ENCODE data around the gene CD40. TPM values are rescaled to one million over a fixed set of nuclear protein-coding genes. Genes with fewer than 3 reads are reported as not detected.

The CD40 gene
- total RNA-seq, 2 experiments from 2014 or later: 6.1 to 6.3 TPM

GRCh38 chr20:46100988-46101387 lies 17.1 kb upstream of the CD40 start:
- H3K27ac Mint-ChIP-seq: no peak overlapping the region
- no peak overlapping the region for H3K4me3 Mint-ChIP-seq
- H3K27me3 Mint-ChIP-seq (ENCODE audit: low read depth): peaks cover 34% of the 10 kb centered on the region
- DNase-seq: no peak
- no peaks in the 10 kb centered on the region for H3K4me1 Mint-ChIP-seq (ENCODE audit: low read depth)
- CTCF ChIA-PET: no interaction called here
- intact Hi-C loops (cut with micrococcal nuclease): no loop called here
- H3K36me3 Mint-ChIP-seq (ENCODE audit: low read depth): no peaks in the 10 kb centered on the region
- no peaks in the 10 kb centered on the region for H3K9me3 Mint-ChIP-seq

- Mint-ChIP-seq H3K27me3 (ENCODE audit: low read depth) (peaks cover 39% of the 10 kb centered on the region), H3K27ac (no peak overlapping the region), H3K4me3 (no peak overlapping the region), H3K4me1 (ENCODE audit: low read depth) (no peaks in the 10 kb centered on the region), H3K9me3 (no peaks in the 10 kb centered on the region), H3K36me3 (ENCODE audit: low read depth) (no peaks in the 10 kb centered on the region)
- intact Hi-C loops (cut with micrococcal nuclease): no loop called here
- CTCF ChIA-PET: interaction anchor here (0.7 kb wide), 2 partner anchors 22 to 303 kb away, joined by 3 read pairs; no protein-coding TSS in a partner anchor
- no peak for DNase-seq
These were observed 16.2 kb upstream of the CD40 start for GRCh38 chr20:46101957-46102356.

GRCh38 chr20:46102940-46103339 lies 15.2 kb upstream of the CD40 start:
- CTCF ChIA-PET: interaction anchor here (0.7 kb wide), 1 partner anchor 304 kb away, joined by 3 read pairs; no protein-coding TSS in a partner anchor
- Mint-ChIP-seq H3K4me3 (no peak overlapping the region), H3K36me3 (ENCODE audit: low read depth) (no peaks in the 10 kb centered on the region), H3K27me3 (ENCODE audit: low read depth) (peaks cover 41% of the 10 kb centered on the region), H3K9me3 (no peaks in the 10 kb centered on the region), H3K27ac (no peak overlapping the region), H3K4me1 (ENCODE audit: low read depth) (no peaks in the 10 kb centered on the region)
- DNase-seq: no peak
- intact Hi-C loops (cut with micrococcal nuclease): no loop called here

- H3K27me3 Mint-ChIP-seq (ENCODE audit: low read depth): peaks cover 40% of the 10 kb centered on the region
- intact Hi-C loops (cut with micrococcal nuclease): no loop called here
- peaks cover 3% of the 10 kb centered on the region for H3K4me1 Mint-ChIP-seq (ENCODE audit: low read depth)
- no peak overlapping the region for H3K27ac Mint-ChIP-seq
- H3K4me3 Mint-ChIP-seq: no peak overlapping the region
- CTCF ChIA-PET: interaction anchor here (0.9 kb wide), 1 partner anchor 90 kb away, joined by 3 read pairs; no protein-coding TSS in a partner anchor
- DNase-seq: no peak
- H3K9me3 Mint-ChIP-seq: no peaks in the 10 kb centered on the region
- no peaks in the 10 kb centered on the region for H3K36me3 Mint-ChIP-seq (ENCODE audit: low read depth)
These were observed 13.9 kb upstream of the CD40 start for GRCh38 chr20:46104262-46104661.

- Mint-ChIP-seq H3K4me1 (ENCODE audit: low read depth) (peaks cover 7% of the 10 kb centered on the region), H3K27me3 (ENCODE audit: low read depth) (peaks cover 32% of the 10 kb centered on the region), H3K36me3 (ENCODE audit: low read depth) (no peaks in the 10 kb centered on the region), H3K4me3 (no peak overlapping the region), H3K27ac (no peak overlapping the region), H3K9me3 (no peaks in the 10 kb centered on the region)
- DNase-seq: no peak
- intact Hi-C loops (cut with micrococcal nuclease): no loop called here
- CTCF ChIA-PET: interaction anchor here (0.6 to 1.4 kb wide), 3 partner anchors 25 to 189 kb away, joined by 3 to 6 read pairs (median 5); no protein-coding TSS in a partner anchor
These were observed 11.1 kb upstream of the CD40 start for GRCh38 chr20:46107061-46107460.

- intact Hi-C loops (cut with micrococcal nuclease): no loop called here
- CTCF ChIA-PET: interaction anchor here (0.8 to 1.4 kb wide), 3 partner anchors 67 to 121 kb away, joined by 3 to 5 read pairs (median 3); no protein-coding TSS in a partner anchor
- Mint-ChIP-seq H3K36me3 (ENCODE audit: low read depth) (no peaks in the 10 kb centered on the region), H3K4me3 (no peak overlapping the region), H3K27ac (no peak overlapping the region), H3K27me3 (ENCODE audit: low read depth) (peaks cover 25% of the 10 kb centered on the region), H3K9me3 (no peaks in the 10 kb centered on the region), H3K4me1 (ENCODE audit: low read depth) (peaks cover 7% of the 10 kb centered on the region)
- DNase-seq: no peak
These were observed 9.7 kb upstream of the CD40 start for GRCh38 chr20:46108435-46108841.

GRCh38 chr20:46108976-46109375 lies 9.1 kb upstream of the CD40 start:
- DNase-seq: no peak
- Mint-ChIP-seq H3K36me3 (ENCODE audit: low read depth) (no peaks in the 10 kb centered on the region), H3K27ac (no peak overlapping the region), H3K9me3 (no peaks in the 10 kb centered on the region), H3K27me3 (ENCODE audit: low read depth) (peaks cover 24% of the 10 kb centered on the region), H3K4me1 (ENCODE audit: low read depth) (peaks cover 7% of the 10 kb centered on the region), H3K4me3 (no peak overlapping the region)
- intact Hi-C loops (cut with micrococcal nuclease): no loop called here
- CTCF ChIA-PET: no interaction called here

- H3K9me3 Mint-ChIP-seq: no peaks in the 10 kb centered on the region
- intact Hi-C loops (cut with micrococcal nuclease): no loop called here
- no peaks in the 10 kb centered on the region for H3K36me3 Mint-ChIP-seq (ENCODE audit: low read depth)
- H3K4me1 Mint-ChIP-seq (ENCODE audit: low read depth): peaks cover 7% of the 10 kb centered on the region
- peak; percentile 35 for DNase-seq
- no peak overlapping the region for H3K4me3 Mint-ChIP-seq
- H3K27me3 Mint-ChIP-seq (ENCODE audit: low read depth): peaks cover 18% of the 10 kb centered on the region
- H3K27ac Mint-ChIP-seq: no peak overlapping the region
- CTCF ChIA-PET: interaction anchor here (0.6 kb wide), 1 partner anchor 622 kb away, joined by 5 read pairs; no protein-coding TSS in a partner anchor
These were observed 6.9 kb upstream of the CD40 start for GRCh38 chr20:46111028-46111835.

GRCh38 chr20:46111836-46112212 lies 6.3 kb upstream of the CD40 start:
- Mint-ChIP-seq H3K27ac (no peak overlapping the region), H3K4me1 (ENCODE audit: low read depth) (peaks cover 7% of the 10 kb centered on the region), H3K9me3 (no peaks in the 10 kb centered on the region), H3K36me3 (ENCODE audit: low read depth) (no peaks in the 10 kb centered on the region), H3K4me3 (no peak overlapping the region), H3K27me3 (ENCODE audit: low read depth) (peaks cover 16% of the 10 kb centered on the region)
- no peak for DNase-seq
- CTCF ChIA-PET: no interaction called here
- intact Hi-C loops (cut with micrococcal nuclease): no loop called here

GRCh38 chr20:46112430-46113112 lies 5.5 kb upstream of the CD40 start:
- H3K36me3 Mint-ChIP-seq (ENCODE audit: low read depth): no peaks in the 10 kb centered on the region
- H3K27me3 Mint-ChIP-seq (ENCODE audit: low read depth): peaks cover 13% of the 10 kb centered on the region
- DNase-seq: no peak
- H3K4me3 Mint-ChIP-seq: no peak overlapping the region
- H3K4me1 Mint-ChIP-seq (ENCODE audit: low read depth): peaks cover 9% of the 10 kb centered on the region
- CTCF ChIA-PET: interaction anchor here (0.5 kb wide), 1 partner anchor 294 kb away, joined by 3 read pairs; the partner anchor contains the start of gene ELMO2
- no peak overlapping the region for H3K27ac Mint-ChIP-seq
- H3K9me3 Mint-ChIP-seq: no peaks in the 10 kb centered on the region
- intact Hi-C loops (cut with micrococcal nuclease): no loop called here

- Mint-ChIP-seq H3K27ac (no peak overlapping the region), H3K27me3 (ENCODE audit: low read depth) (peaks cover 13% of the 10 kb centered on the region), H3K36me3 (ENCODE audit: low read depth) (peaks cover under 1% of the 10 kb centered on the region), H3K4me1 (ENCODE audit: low read depth) (peaks cover 14% of the 10 kb centered on the region), H3K9me3 (no peaks in the 10 kb centered on the region), H3K4me3 (no peak overlapping the region)
- no peak for DNase-seq
- intact Hi-C loops (cut with micrococcal nuclease): no loop called here
- CTCF ChIA-PET: interaction anchor here (0.5 kb wide), 1 partner anchor 293 kb away, joined by 3 read pairs; the partner anchor contains the start of gene ELMO2
These were observed 5.0 kb upstream of the CD40 start for GRCh38 chr20:46113113-46113470.

- DNase-seq: no peak
- H3K4me3 Mint-ChIP-seq: no peak overlapping the region
- H3K9me3 Mint-ChIP-seq: no peaks in the 10 kb centered on the region
- H3K4me1 Mint-ChIP-seq (ENCODE audit: low read depth): peaks cover 19% of the 10 kb centered on the region
- H3K36me3 Mint-ChIP-seq (ENCODE audit: low read depth): peaks cover 2% of the 10 kb centered on the region
- intact Hi-C loops (cut with micrococcal nuclease): no loop called here
- CTCF ChIA-PET: no interaction called here
- no peak overlapping the region for H3K27ac Mint-ChIP-seq
- peaks cover 7% of the 10 kb centered on the region for H3K27me3 Mint-ChIP-seq (ENCODE audit: low read depth)
These were observed 3.7 kb upstream of the CD40 start for GRCh38 chr20:46114449-46114848.
